Loucy (cell line): ENCODE results near the gene XPNPEP2.

Experiments
- H2AFZ ChIP-seq: fragments of 200-600 bp; sonication (generic); 2 replicates; pipeline ENCODE4 v1.6.0; 2016; ENCODE audit warnings: antibody characterized with exemption, mild to moderate bottlenecking, low read length, moderate library complexity
- H3F3A ChIP-seq: fragments of 200-600 bp; 2 replicates; pipeline ENCODE4 v1.6.0; 2016; ENCODE audit warnings: antibody characterized with exemption, low read depth, mild to moderate bottlenecking
- H3K27me3 ChIP-seq: fragments of 200-600 bp; sonication (generic); 2 replicates; pipeline ENCODE4 v1.6.1; 2014; ENCODE audit warnings: low read length, mild to moderate bottlenecking; ENCODE audit not compliant: insufficient read depth, poor library complexity, severe bottlenecking
- H3K36me3 ChIP-seq: fragments of 200-600 bp; sonication (generic); 2 replicates; pipeline ENCODE4 v1.6.1; 2016; ENCODE audit warnings: low read length; ENCODE audit not compliant: insufficient read depth
- H3K4me1 ChIP-seq: fragments of 200-600 bp; sonication (generic); 2 replicates; pipeline ENCODE4 v1.5.1; 2014; ENCODE audit warnings: low read length, mild to moderate bottlenecking; ENCODE audit not compliant: insufficient read depth, poor library complexity, severe bottlenecking
- H3K4me2 ChIP-seq: fragments of 200-600 bp; sonication (generic); 2 replicates; pipeline ENCODE4 v1.6.0; 2014; ENCODE audit warnings: antibody characterized with exemption, low read length, low read depth, mild to moderate bottlenecking; ENCODE audit not compliant: poor library complexity, severe bottlenecking
- H3K4me3 ChIP-seq: fragments of 200-600 bp; sonication (generic); 2 replicates; pipeline ENCODE4 v1.5.1; 2014; ENCODE audit warnings: low read length, mild to moderate bottlenecking, mixed read lengths; ENCODE audit not compliant: poor library complexity, severe bottlenecking
- H3K79me2 ChIP-seq: fragments of 200-600 bp; sonication (generic); 2 replicates; pipeline ENCODE4 v1.6.1; 2014; ENCODE audit warnings: low read length; ENCODE audit not compliant: insufficient read depth
- H3K9ac ChIP-seq: fragments of 200-600 bp; sonication (generic); 2 replicates; pipeline ENCODE4 v1.6.0; 2014; ENCODE audit warnings: mild to moderate bottlenecking, low read depth, low read length, moderate library complexity; ENCODE audit not compliant: poor library complexity, severe bottlenecking
- H3K9me2 ChIP-seq: fragments of 200-600 bp; sonication (generic); replicated peaks from 2 replicates; pipeline ENCODE4 v1.6.1; 2016; ENCODE audit warnings: low read depth, low read length, mixed read lengths
- H3K9me3 ChIP-seq: fragments of 200-600 bp; sonication (generic); 2 replicates; pipeline ENCODE4 v1.6.1; 2014; ENCODE audit warnings: mild to moderate bottlenecking, antibody characterized with exemption, low read length, low read depth; ENCODE audit not compliant: insufficient read depth
- H4K20me1 ChIP-seq: fragments of 200-600 bp; sonication (generic); 2 replicates; pipeline ENCODE4 v1.6.0; 2014; ENCODE audit warnings: antibody characterized with exemption, low read length, mild to moderate bottlenecking; ENCODE audit not compliant: insufficient read depth, poor library complexity, severe bottlenecking
- CTCF ChIP-seq: fragments of 200-600 bp; sonication (generic); conservative IDR thresholded peaks from 2 replicates; pipeline ENCODE4 v1.5.1; 2014; ENCODE audit warnings: mild to moderate bottlenecking, antibody characterized with exemption, low read length
- EZH2phosphoT487 ChIP-seq: fragments of 200-600 bp; IDR thresholded peaks from 2 replicates; pipeline ENCODE4 v1.6.1; 2018; ENCODE audit warnings: antibody characterized with exemption, mild to moderate bottlenecking, moderate library complexity, borderline replicate concordance

The XPNPEP2 gene

GRCh38 chrX:129761596-129761995 is 22.8 kb downstream of the XPNPEP2 start:
- H3K4me3 ChIP-seq: no peak overlapping the region
- no peaks in the 10 kb centered on the region for H3K36me3 ChIP-seq
- H3K4me1 ChIP-seq: peaks cover 50% of the 10 kb centered on the region
- H3K9ac ChIP-seq: no peak overlapping the region
- H3F3A ChIP-seq: no peaks in the 10 kb centered on the region
- TF ChIP-seq CTCF (no peak), EZH2phosphoT487 (no peak)
- no peak overlapping the region for H2AFZ ChIP-seq
- H3K79me2 ChIP-seq: no peaks in the 10 kb centered on the region
- H4K20me1 ChIP-seq: no peaks in the 10 kb centered on the region
- no peak overlapping the region for H3K4me2 ChIP-seq
- H3K27me3 ChIP-seq: no peaks in the 10 kb centered on the region
- no peaks in the 10 kb centered on the region for H3K9me3 ChIP-seq
- H3K9me2 ChIP-seq: no peaks in the 10 kb centered on the region

- no peak overlapping the region for H3K4me2 ChIP-seq
- TF ChIP-seq CTCF: no peak
- H3K36me3 ChIP-seq: no peaks in the 10 kb centered on the region
- peak overlapping the region; percentile 17 for H3K9ac ChIP-seq
- H3K27me3 ChIP-seq: no peaks in the 10 kb centered on the region
- H3K9me2 ChIP-seq: no peaks in the 10 kb centered on the region
- H3K79me2 ChIP-seq: peaks cover 2% of the 10 kb centered on the region; the same call in 1 of the 2 replicates
- no peaks in the 10 kb centered on the region for H3F3A ChIP-seq
- no peak overlapping the region for H2AFZ ChIP-seq
- H3K9me3 ChIP-seq: no peaks in the 10 kb centered on the region
- no peak overlapping the region for H3K4me3 ChIP-seq
- H4K20me1 ChIP-seq: no peaks in the 10 kb centered on the region
- H3K4me1 ChIP-seq: peaks cover 57% of the 10 kb centered on the region
Measured at GRCh38 chrX:129762448-129762847, 23.7 kb downstream of the XPNPEP2 start.

GRCh38 chrX:129763666-129764065 is 24.9 kb downstream of the XPNPEP2 start:
- Histone ChIP-seq H3K79me2 (peaks cover 13% of the 10 kb centered on the region; the same call in 1 of the 2 replicates), H3K4me2 (no peak overlapping the region), H2AFZ (no peak overlapping the region), H3K4me1 (peaks cover 60% of the 10 kb centered on the region), H3K9me3 (no peaks in the 10 kb centered on the region), H3K9ac (no peak overlapping the region), H4K20me1 (no peaks in the 10 kb centered on the region), H3K4me3 (no peak overlapping the region), H3F3A (0 out of 2 replicates have a peak, but pooled peaks cover under 1% of the 10 kb centered on the region), H3K9me2 (no peaks in the 10 kb centered on the region), H3K27me3 (no peaks in the 10 kb centered on the region), H3K36me3 (no peaks in the 10 kb centered on the region)
- TF ChIP-seq CTCF: no peak
- no peak for TF ChIP-seq EZH2phosphoT487
